Ishikawa (cell line): Measurements from ENCODE around the gene KRT39.

Source experiments
- CEBPB ChIP-seq: IDR thresholded peaks from 2 replicates; pipeline ENCODE4 v1.6.1; 2012
- CREB1 ChIP-seq: IDR thresholded peaks from 2 replicates; pipeline ENCODE4 v1.6.1; 2012; ENCODE audit warnings: low read depth
- EGR1 ChIP-seq: IDR thresholded peaks from 2 replicates; pipeline ENCODE4 v1.6.1; 2012
- EP300 ChIP-seq: IDR thresholded peaks from 2 replicates; pipeline ENCODE4 v1.6.1; 2012; ENCODE audit warnings: borderline replicate concordance
- FOXM1 ChIP-seq: IDR thresholded peaks from 2 replicates; pipeline ENCODE4 v1.6.1; 2012; ENCODE audit warnings: low read depth, borderline replicate concordance
- MAX ChIP-seq: IDR thresholded peaks from 2 replicates; pipeline ENCODE4 v1.6.1; 2012
- NFIC ChIP-seq: IDR thresholded peaks from 2 replicates; pipeline ENCODE4 v1.6.1; 2012
- RAD21 ChIP-seq: IDR thresholded peaks from 2 replicates; pipeline ENCODE4 v1.6.1; 2012; ENCODE audit warnings: low read depth
- REST ChIP-seq: IDR thresholded peaks from 2 replicates; pipeline ENCODE4 v1.6.1; 2012; ENCODE audit warnings: low read depth, mild to moderate bottlenecking
- TAF1 ChIP-seq: IDR thresholded peaks from 2 replicates; pipeline ENCODE4 v1.6.1; 2012; ENCODE audit warnings: low read depth, mild to moderate bottlenecking
- TCF12 ChIP-seq: IDR thresholded peaks from 2 replicates; pipeline ENCODE4 v1.6.1; 2012; ENCODE audit warnings: low read depth
- TEAD4 ChIP-seq: IDR thresholded peaks from 2 replicates; pipeline ENCODE4 v1.6.1; 2012
- USF1 ChIP-seq: IDR thresholded peaks from 2 replicates; pipeline ENCODE4 v1.6.1; 2012
- YY1 ChIP-seq: IDR thresholded peaks from 2 replicates; pipeline ENCODE4 v1.6.1; 2012; ENCODE audit warnings: low read depth
- ZBTB7A ChIP-seq: IDR thresholded peaks from 2 replicates; pipeline ENCODE4 v1.6.1; 2012; ENCODE audit warnings: low read depth

KRT39 gene

GRCh38 chr17:40952154-40952553 lies 14.6 kb downstream of the KRT39 start:
- TF ChIP-seq REST, result no peak
- no peak for TF ChIP-seq FOXM1
- no peak for TF ChIP-seq ZBTB7A
- TF ChIP-seq TAF1, result no peak
- no peak for TF ChIP-seq RAD21
- no peak for TF ChIP-seq YY1

DNA sequence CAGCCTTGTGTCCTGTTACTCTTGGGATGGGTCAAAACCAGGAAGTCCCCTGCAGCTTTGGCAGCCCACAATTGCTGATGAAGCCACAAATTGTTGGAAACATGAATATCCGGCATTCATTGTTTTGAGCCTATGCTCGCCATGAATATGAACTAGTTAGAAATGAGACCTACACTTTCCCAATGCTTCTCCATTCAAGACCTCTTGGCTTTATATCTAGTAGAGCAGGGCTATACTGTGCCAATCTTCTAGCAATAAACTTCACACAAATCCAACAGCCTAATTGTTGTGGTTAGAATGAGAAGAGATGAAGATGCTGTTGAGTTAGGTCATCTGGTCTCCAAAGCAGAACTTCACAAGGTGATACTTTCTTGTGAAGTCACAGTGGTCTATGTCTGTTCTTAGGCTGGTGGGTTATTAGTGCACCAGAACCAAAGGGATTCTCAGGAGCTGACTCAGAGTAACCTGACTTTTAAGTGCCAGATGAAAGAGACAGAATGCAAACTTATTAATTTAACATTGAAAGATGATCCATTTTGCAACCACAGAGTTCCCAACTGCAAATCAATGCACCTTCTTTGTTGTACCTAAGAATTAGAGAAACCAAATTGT lies 15.6 kb downstream of the KRT39 start:
- TF ChIP-seq TCF12 (no peak), ZBTB7A (no peak), RAD21 (no peak), FOXM1 (no peak), REST (no peak), NFIC (no peak), CREB1 (no peak), TAF1 (no peak), USF1 (no peak), EGR1 (no peak), TEAD4 (no peak), EP300 (no peak), YY1 (no peak), MAX (no peak), CEBPB (no peak)

GRCh38 chr17:40950176-40950575 lies 16.6 kb downstream of the KRT39 start:
- TF ChIP-seq MAX (no peak), EGR1 (no peak), YY1 (no peak), USF1 (no peak), EP300 (no peak), TAF1 (no peak), REST (no peak)

DNA sequence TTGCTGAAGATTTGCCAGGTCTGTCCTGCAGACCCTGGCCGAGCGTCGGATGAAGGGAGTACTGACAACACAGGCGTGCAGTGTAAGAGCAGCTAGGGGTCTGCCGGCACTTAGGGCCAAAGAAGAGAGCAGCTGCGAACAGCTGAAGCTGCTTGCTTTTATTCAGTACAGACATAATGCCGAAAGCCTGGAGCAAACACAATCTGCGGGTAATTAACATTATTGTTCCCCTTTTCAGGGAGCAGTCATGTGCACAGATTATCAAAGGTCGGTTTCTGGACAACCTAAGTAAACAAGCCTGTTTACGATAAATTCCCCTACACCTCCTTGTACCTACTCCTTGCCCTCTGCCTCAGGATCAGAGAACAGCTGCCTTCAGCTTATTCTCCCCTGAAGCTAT lies 17.3 kb downstream of the KRT39 start:
- TF ChIP-seq TCF12, result no peak
- TF ChIP-seq CREB1, result no peak
- TF ChIP-seq EP300, result no peak
- TF ChIP-seq TEAD4, result no peak
- no peak for TF ChIP-seq ZBTB7A
- TF ChIP-seq YY1, result no peak
- TF ChIP-seq EGR1, result no peak
- TF ChIP-seq NFIC, result no peak

- TF ChIP-seq NFIC (no peak), FOXM1 (no peak), USF1 (no peak), YY1 (no peak), CEBPB (no peak)
Measured at GRCh38 chr17:40947929-40948328, 18.8 kb downstream of the KRT39 start.
